NCI-H2029 (cell line): ENCODE results near the gene SMIM9.

Experiments used
- DNase-seq: peaks from one replicate; lab custom pipeline; 2025; lab: John Stamatoyannopoulos, UW

SMIM9 gene

DNA sequence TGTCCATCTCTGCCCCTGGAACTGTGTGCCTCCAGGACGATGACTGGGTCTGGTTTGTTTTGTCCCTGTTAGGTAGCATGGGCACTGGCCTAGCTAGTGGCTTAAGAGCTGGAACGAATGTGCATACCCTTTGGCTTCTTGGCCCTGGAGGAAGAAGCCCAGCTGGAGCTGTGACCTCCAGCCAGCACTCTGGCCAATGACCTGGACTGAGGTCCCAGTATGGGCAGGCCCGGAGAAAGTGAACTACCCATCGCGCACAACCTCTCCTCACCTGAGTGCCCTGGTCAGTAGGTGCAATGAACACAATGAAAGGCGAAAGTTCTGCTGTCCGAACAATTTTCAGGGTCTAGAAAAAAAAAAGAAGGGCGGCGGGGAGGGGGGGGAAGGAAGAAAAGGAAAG lies 53.5 kb downstream of the SMIM9 start:
- DNase-seq: no peak

DNA sequence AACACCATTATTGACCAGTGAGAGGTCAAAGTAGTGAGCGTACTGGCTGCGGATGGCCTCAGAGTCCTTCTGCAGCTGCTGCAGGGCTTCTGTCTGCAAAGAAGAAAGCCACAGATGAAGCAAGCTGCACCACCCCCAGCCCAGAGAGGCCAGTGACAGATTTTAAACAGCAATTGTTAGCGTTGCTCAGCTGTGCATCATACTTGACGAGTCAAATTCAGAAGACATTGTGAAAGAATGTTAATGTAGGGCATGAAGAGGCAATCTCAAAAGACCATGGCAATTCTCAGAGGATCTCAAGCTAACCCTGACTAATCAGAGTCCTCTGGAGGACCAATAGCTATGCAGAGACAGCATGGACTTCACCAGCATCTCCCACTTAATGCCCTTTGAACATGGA lies 55.2 kb downstream of the SMIM9 start:
- DNase-seq: no peak

DNA sequence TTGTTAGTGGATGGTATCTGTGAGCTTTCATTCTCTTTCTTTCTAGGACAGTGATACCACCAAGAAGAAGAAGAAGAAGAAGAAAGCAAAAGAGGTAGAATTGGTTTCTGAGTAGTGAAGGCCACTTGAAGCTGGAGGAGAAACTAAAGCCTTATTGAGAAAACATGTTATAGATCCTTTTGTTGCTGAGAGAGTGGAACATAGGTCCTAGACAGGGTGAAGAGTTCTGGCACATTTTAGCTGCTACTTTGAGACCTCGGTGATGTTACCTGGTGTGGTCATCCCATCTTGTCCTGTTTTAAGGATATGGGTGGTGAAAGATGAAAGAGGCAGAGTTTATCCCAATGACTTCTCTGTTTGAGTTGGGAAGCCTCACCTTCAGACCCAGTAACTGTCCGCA lies 57.7 kb downstream of the SMIM9 start:
- no peak for DNase-seq

DNA sequence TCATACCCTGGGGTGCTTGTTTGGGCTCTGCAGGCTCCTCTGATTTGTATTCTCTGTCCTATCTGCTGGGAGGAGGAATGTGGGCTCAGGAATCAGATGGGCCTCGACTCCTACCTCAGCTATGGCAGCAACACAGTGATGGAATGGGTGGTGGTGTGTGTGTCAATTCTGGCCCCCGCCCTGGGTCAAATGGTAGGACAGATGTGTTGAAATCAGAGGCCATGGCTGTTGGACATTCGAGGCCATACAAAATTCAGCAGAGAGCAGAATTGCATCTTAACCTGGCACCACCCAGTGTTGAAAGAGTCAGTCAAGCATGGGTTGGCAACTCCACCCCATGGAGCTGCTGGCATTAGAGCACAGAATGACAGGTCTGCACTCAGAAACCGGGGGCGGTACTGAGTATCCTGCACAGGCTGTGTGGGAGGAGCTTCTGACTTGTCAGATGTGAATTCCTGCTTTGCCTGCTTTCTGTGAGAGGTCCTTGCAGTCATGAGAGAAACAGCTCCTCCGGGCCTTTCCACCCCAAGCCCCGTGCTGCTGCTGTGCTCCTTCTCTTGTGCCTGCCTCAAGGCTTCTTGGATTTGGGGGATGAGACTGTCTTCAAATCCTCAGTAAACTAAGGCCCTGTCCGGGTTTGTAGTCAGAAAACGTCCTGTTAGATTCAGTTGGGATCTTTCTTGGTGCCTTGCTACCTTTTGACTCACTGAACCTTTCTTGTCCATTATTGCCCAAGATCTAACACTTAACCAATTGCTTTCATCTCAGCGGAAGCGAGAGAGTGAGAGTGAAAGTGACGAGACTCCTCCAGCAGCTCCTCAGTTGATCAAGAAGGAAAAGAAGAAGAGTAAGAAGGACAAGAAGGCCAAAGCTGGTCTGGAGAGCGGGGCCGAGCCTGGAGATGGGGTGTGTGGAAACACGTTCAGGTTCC lies 58.8 kb downstream of the SMIM9 start:
- DNase-seq: no peak

DNA sequence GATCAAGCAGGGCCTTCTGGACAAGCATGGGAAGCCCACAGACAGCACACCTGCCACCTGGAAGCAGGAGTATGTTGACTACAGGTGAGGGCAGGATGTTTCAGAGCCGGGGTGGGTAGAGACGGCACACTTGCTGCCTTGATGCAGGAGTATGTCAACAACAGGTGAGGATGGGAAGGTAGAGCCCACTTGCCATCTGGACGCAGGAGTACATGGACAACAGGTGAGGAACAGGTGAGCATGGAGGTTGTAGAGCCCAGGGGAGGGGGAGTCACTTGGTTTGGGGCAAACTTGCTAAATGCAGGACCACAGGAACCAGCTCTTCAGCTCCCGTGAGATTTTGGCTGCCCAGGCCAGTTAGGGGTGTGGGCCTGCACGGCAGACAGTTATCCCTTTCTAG lies 59.8 kb downstream of the SMIM9 start:
- no peak for DNase-seq
